ENCODE data around the gene DHX8. TPM values are rescaled to one million over a fixed set of nuclear protein-coding genes. Genes with fewer than 3 reads are reported as not detected.

DHX8 gene
- total RNA-seq, 1 experiment from 2014 or later: 53.5 TPM

- TF ChIP-seq SIN3A (IDR thresholded peaks at IDR 0.05; ENCODE audit: low read depth): no peak
- TF ChIP-seq ZBTB33 (IDR thresholded peaks at IDR 0.05; ENCODE audit: extremely low read depth, insufficient replicate concordance, low read length): no peak
- TF ChIP-seq ZFX (IDR thresholded peaks at IDR 0.05): no peak
- no peak for TF ChIP-seq EGR1 (IDR thresholded peaks at IDR 0.05; ENCODE audit: low read depth)
- TF ChIP-seq ZNF274 (IDR thresholded peaks at IDR 0.05; ENCODE audit: low read depth, low read length): no peak
- no peak for TF ChIP-seq REST (IDR thresholded peaks at IDR 0.05; ENCODE audit: low read depth)
- TF ChIP-seq SP1 (IDR thresholded peaks at IDR 0.05; ENCODE audit: low read depth): no peak
- no peak for TF ChIP-seq ELF1 (IDR thresholded peaks at IDR 0.05; ENCODE audit: borderline replicate concordance, low read depth)
- TF ChIP-seq POLR2A (IDR thresholded peaks at IDR 0.05; ENCODE audit: borderline replicate concordance, extremely low read depth, insufficient read depth, insufficient read length): no peak
- no peak for TF ChIP-seq FOSL1 (IDR thresholded peaks at IDR 0.05; ENCODE audit: low read depth)
- TF ChIP-seq MAX (IDR thresholded peaks at IDR 0.05): no peak
- no peak for TF ChIP-seq ATF3 (IDR thresholded peaks at IDR 0.05)
- Histone ChIP-seq H2AFZ (ENCODE audit: low read depth, low read length, poor library complexity, severe bottlenecking) (no peak overlapping the region), H3K9me2 (ENCODE audit: insufficient read depth) (no peaks in the 10 kb centered on the region), H3K36me3 (ENCODE audit: control insufficient read depth in 1 of 2, insufficient read depth in 2 of 2, low read length in 2 of 2) (no peaks in the 10 kb centered on the region), H3K79me2 (ENCODE audit: insufficient read depth, low read length) (no peaks in the 10 kb centered on the region), H3K9me3 (ENCODE audit: control insufficient read depth in 1 of 2, insufficient read depth in 1 of 2, low read depth in 1 of 2, low read length in 2 of 2) (no peaks in the 10 kb centered on the region), H3K27ac (ENCODE audit: low read depth, low read length) (no peak overlapping the region), H3K4me2 (ENCODE audit: low read length) (no peak overlapping the region), H3K9ac (ENCODE audit: low read length) (no peak overlapping the region), H3K27me3 (ENCODE audit: insufficient read depth, low read length) (no peaks in the 10 kb centered on the region), H4K20me1 (ENCODE audit: insufficient read depth) (no peaks in the 10 kb centered on the region), H3K4me3 (replicated peaks in 1 of 2; ENCODE audit: low read depth in 1 of 2, low read length in 2 of 2) (no peak overlapping the region), H3K4me1 (ENCODE audit: control insufficient read depth in 1 of 2, insufficient read depth in 2 of 2, low read length in 2 of 2) (peaks cover 0 to 19% of the 10 kb centered on the region in 2 experiments; a peak in 2 of 4 replicates)
- intact Hi-C loops (cut with micrococcal nuclease): no loop called here
- POLR2A ChIA-PET: no interaction called here
- CTCF ChIA-PET: no interaction called here
- DNase-seq (ENCODE audit: low read depth, low spot score): no peak
- no peak for ATAC-seq
- RAD21 ChIA-PET (ENCODE audit: low non-redundant PET in 1 of 2, low total read pairs in 2 of 2, uncharacterized antibody in 2 of 2, unreplicated experiment in 2 of 2): no interaction called here
- BruUV-seq (replicated peaks): no TSS peak
Measured at GRCh38 chr17:43453331-43453812, 30.4 kb upstream of the DHX8 start.

All from HCT116 (cell line).